ENCODE measurements around the gene ARMH2.

GRCh38 chr6:24775520-24776058 is 23.1 kb downstream of the ARMH2 start:
- TF ChIP-seq CTCF (IDR thresholded peaks at IDR 0.05 in 2 of 3, conservative IDR thresholded peaks at IDR 0.05 in 1 of 3; ENCODE audit: control insufficient read depth in 2 of 3, extremely low read depth in 1 of 3, insufficient read depth in 1 of 3, low read depth in 3 of 3, low read length in 3 of 3) = no peak
- TF ChIP-seq POLR2AphosphoS5 (IDR thresholded peaks at IDR 0.05; ENCODE audit: low read length) = no peak
- no peak for TF ChIP-seq ASH2L (IDR thresholded peaks at IDR 0.05; ENCODE audit: borderline replicate concordance, low read depth)
- TF ChIP-seq KDM1A (IDR thresholded peaks at IDR 0.05; ENCODE audit: borderline replicate concordance) = no peak
- TF ChIP-seq MXI1 (IDR thresholded peaks at IDR 0.05; ENCODE audit: low read depth, low read length) = no peak; the same call in 1 of the 2 replicates

All from GM12878 (cell line).